Smooth muscle cell of the brain vasculature (primary cell): ENCODE results near the gene GPR50.

Experiments used
- DNase-seq: peaks from one replicate; pipeline ENCODE4 v3.0.0-alpha.2; 2012; ENCODE audit warnings: low read depth, low spot score

The GPR50 gene

GRCh38 chrX:151176231-151176750, at the start of gene GPR50:
GPR50 (plus strand) TSS chrX:151176584; CDS start chrX:151176722, 138 bp downstream.
- no peak for DNase-seq

DNA sequence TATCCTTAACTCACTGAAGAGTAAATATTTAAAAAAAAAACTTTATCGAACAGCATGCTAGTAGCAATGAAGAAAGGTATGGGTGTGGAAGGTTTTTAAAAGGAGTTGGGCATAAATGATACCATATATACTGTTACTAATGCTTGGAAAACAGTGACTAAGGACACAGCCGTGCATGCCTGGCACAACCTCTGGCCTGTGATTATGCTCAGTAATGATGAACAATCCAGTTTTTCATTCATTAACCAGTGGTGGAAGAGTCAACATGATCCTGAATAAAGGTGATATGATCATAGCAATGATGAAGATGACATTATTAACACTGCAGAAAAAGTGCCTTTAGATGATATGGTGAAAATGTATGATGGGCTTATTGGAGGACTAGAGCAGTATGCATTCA, 43.9 kb upstream of the GPR50 start:
- no peak for DNase-seq

- peak; percentile 3 for DNase-seq
Observed at GRCh38 chrX:151151665-151152267, 24.6 kb upstream of the GPR50 start.

- DNase-seq, result no peak
Observed at GRCh38 chrX:151153086-151153485, 23.3 kb upstream of the GPR50 start.

GRCh38 chrX:151153667-151154066, 22.7 kb upstream of the GPR50 start:
- no peak for DNase-seq

- no peak for DNase-seq
Observed at GRCh38 chrX:151155234-151155633, 21.1 kb upstream of the GPR50 start.

DNA sequence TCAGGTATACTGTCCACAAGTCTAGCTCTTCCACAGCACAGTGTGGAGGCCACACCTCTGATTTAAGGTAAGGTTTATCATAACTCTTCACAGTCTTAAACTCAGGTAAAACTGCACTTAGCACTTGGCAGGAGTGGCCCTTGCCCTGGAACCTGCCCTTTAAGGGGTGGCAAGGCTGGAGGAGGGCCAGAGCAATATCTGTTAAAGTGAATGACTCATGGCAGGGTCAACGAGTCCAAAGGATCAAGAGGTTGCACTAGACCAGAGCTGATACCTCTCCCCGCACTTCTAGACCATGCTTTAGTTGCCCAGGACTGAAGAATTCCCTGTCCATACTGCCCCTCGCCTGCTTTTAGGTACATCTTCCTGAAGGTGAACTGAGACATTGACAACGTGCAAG, 14.7 kb upstream of the GPR50 start:
- no peak for DNase-seq

GRCh38 chrX:151167791-151168345, 8.5 kb upstream of the GPR50 start:
- no peak for DNase-seq

DNA sequence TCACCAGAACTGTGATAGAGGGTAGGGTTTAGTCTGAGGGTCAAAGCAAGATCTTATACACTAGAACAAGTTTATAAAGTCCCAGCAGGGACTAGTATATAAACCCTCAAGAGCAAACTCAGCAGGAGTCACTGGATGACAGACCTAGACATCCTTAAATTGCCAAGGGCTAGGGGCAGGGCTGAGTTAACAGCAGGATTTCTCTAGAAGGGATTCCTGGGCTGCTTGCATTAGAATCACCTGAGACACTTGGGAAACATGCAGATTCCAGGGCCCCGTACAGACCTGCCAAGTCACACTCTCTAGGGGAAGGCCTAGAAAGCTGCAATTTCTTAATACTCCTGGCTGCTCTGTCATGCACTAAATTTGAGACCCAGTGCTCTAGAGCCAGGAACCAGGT, 6.6 kb upstream of the GPR50 start:
- no peak for DNase-seq

DNA sequence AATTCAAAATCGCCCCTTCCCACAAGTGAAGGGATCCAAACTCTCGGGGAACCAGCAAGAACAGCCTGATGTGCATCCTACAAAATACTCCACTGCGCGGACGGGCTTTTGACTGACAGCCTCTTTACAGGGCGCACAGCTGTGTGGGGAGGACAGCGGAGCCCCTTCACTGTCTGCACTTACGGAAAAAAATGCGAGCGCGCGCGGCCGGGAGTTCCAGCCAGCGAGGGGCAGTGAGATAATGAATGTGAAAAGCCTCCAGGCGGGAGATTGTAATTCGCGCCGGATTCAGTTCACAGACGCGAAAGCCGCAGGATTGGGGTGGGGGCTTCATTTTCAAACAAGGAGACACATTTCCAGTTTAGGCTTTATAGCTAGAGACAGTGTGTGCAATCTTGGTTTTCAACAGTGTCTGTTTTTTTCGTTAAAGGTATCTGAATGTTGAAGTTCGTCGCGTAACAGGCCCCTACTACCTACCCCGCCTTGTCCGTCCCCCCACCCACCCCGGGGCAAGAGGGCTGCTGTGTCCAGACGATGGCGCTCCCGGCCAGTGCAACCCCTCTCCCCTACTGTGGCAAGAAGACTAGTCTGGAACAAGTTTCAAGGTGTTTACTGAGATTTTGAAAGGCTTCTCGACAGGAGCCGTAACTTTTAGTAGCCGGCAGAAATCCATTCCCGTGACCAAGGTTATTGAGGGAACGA, 1.7 kb upstream of the GPR50 start:
- DNase-seq, result no peak

GRCh38 chrX:151175283-151176062, 911 bp upstream of the GPR50 start:
- DNase-seq, result no peak

DNA sequence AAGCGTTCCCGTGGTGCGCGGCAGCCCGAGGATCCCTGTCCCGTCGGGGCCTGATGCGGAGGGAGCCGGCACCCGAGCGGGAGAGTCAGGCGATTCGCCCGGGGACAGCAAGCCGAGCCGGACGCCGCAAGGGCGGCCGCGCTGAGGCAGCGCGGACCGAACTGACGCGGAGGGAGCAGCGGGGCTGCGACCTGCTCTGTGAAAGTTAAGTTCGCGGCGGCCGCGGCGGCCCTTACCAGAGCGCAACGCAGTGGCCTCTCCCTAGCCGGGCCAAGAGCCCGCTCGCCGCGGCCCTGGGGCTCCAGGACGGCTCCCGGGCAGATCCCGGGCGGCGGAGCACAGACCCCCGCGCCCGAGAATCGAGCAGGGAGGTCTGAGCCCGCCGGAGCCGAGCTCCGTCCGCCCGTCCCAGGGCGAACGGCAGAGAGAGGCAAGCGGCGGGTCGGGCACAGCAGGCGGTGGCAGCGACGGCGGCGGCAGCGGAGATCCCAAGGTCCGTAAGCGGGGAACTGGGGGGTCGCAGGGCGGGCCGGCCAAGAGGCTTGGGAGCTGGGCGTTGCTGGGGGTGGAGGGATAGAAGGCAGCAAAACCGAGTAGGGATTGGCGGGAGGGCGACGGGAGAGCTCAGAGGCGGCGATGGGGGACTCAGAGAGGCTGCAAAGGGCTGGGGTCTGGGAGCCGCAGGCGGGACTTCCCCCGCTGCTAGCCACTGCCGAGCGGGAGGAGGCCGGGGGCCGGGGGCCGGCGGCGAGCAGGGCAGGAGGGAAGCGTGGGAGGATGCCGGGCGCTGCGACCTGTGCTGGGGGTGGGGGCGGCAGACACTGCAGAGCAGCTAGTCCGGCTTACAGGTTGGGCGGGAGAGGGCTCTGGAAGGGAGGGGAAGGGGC, 1.0 kb downstream of the GPR50 start:
- no peak for DNase-seq

GRCh38 chrX:151178746-151179145, 2.4 kb downstream of the GPR50 start:
- DNase-seq, result no peak

GRCh38 chrX:151180400-151180799, 4.0 kb downstream of the GPR50 start:
- no peak for DNase-seq

DNA sequence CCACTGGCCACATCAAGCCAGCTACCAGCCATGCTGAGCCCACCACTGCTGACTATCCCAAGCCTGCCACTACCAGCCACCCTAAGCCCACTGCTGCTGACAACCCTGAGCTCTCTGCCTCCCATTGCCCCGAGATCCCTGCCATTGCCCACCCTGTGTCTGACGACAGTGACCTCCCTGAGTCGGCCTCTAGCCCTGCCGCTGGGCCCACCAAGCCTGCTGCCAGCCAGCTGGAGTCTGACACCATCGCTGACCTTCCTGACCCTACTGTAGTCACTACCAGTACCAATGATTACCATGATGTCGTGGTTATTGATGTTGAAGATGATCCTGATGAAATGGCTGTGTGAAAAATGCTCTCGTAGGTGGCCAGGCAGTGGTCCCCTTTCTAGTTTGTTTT, 4.7 kb downstream of the GPR50 start:
- no peak for DNase-seq

GRCh38 chrX:151183233-151183753, 6.9 kb downstream of the GPR50 start:
- DNase-seq, result no peak

GRCh38 chrX:151183912-151184565, 7.7 kb downstream of the GPR50 start:
- DNase-seq, result no peak

DNA sequence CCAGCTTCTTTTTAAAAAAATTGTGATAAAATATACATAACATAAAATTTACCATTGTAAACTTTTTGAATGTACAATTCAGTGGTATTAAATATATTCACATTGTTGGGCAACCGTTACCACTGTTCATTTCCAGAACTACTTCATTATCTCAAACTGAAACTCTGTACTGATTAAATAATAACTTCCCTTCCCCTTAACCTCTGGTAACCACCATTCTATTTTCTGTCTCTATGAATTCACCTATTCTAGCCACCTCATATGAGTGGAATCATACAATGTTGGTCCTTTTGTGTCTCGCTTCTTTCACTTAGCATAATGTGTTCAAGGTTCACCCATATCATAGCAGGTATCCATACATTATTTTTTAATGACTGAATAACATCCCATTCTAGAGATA, 8.3 kb downstream of the GPR50 start:
- DNase-seq, result no peak

DNA sequence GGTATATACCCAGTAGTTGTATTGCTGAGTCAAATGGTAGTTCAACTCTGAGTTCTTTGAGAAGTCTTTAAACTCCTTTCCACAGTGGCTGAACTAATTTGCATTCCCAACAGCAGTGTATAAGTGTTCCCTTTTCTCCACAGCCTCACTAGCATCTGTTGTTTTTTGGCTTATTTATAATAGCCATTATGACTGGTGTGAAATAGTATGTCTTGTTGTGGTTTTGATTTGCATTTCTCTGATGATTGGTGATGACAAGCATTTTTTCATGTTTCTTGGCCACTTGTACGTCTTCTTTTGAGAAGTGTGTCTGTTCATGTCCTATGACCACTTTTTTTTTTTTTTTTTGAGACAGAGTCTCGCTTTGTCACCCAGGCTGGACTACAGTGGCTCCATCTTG, 30.5 kb downstream of the GPR50 start:
- no peak for DNase-seq

- DNase-seq, result no peak
Observed at GRCh38 chrX:151225843-151226242, 49.5 kb downstream of the GPR50 start.
